Measurements from ENCODE around the gene TMEM120B. TPM values are rescaled to one million over a fixed set of nuclear protein-coding genes. Genes with fewer than 3 reads are reported as not detected.

Gene TMEM120B
- total RNA-seq, 5 donors from 2014 or later (not counting 1 experiment from before 2014, with no cell fraction given) = 7.9 to 11.1 (median 10.3) TPM

GRCh38 chr12:121718653-121719239, 6.2 kb downstream of the TMEM120B start:
- DNase-seq (no peak), ATAC-seq (replicated peaks in 1 of 4) (no peak)
- Mint-ChIP-seq H3K4me3 (no peak overlapping the region), H3K36me3 (no peaks in the 10 kb centered on the region), H3K27me3 (no peaks in the 10 kb centered on the region), H3K4me1 (peaks cover 2 to 5% (median 3%) of the 10 kb centered on the region in 3 donors), H3K9me3 (no peaks in the 10 kb centered on the region), H3K27ac (no peak overlapping the region)
- no peaks in the 10 kb centered on the region for H3K9me3 ChIP-seq
- peaks cover 0 to 3% of the 10 kb centered on the region in 2 experiments for H3K4me1 ChIP-seq (ENCODE audit: control insufficient read depth in 1 of 2, extremely low read depth in 1 of 2, insufficient read depth in 2 of 2, low read length in 2 of 2)
- ChIA-PET POLR2A (interaction anchor here (0.6 to 0.8 kb wide), 2 partner anchors 485 to 620 kb away, joined by 4 to 5 read pairs; partner anchors contain the start of gene B3GNT4 (in 1 of the 2)), CTCF (no interaction called here)
- no peak overlapping the region for H3K4me3 ChIP-seq (ENCODE audit: control insufficient read depth in 1 of 2, extremely low read depth in 1 of 2, low read length in 1 of 2)
- WGBS (ENCODE audit: insufficient coverage) = 70% methylated on average over 3 of the region's 3 CpGs
- H3K36me3 ChIP-seq (ENCODE audit: control insufficient read depth in 2 of 2, extremely low read depth in 1 of 2, insufficient read depth in 1 of 2, low read length in 1 of 2) = peaks cover 0 to 3% of the 10 kb centered on the region in 2 donors
- H3K27ac ChIP-seq (ENCODE audit: low read length) = no peak overlapping the region
- H3K27me3 ChIP-seq (replicated peaks in 1 of 2; ENCODE audit: control insufficient read depth in 2 of 2, extremely low read depth in 1 of 2, insufficient read depth in 2 of 2, low read length in 1 of 2) = no peaks in the 10 kb centered on the region

- no peak for DNase-seq
- Mint-ChIP-seq H3K4me1 (no peaks in the 10 kb centered on the region), H3K27me3 (no peaks in the 10 kb centered on the region), H3K9me3 (no peaks in the 10 kb centered on the region), H3K4me3 (no peak overlapping the region), H3K27ac (peak overlapping the region in 1 of 2 donors; percentile 34), H3K36me3 (peaks cover 3% of the 10 kb centered on the region)
- H3K9me3 ChIP-seq = no peaks in the 10 kb centered on the region
- no peak for ATAC-seq (replicated peaks in 1 of 4)
- ChIA-PET CTCF (interaction anchor here in 1 of 2 donors (0.6 kb wide), 1 partner anchor 26 kb away, joined by 3 read pairs; no protein-coding TSS in a partner anchor), POLR2A (interaction anchor here in 1 of 2 donors (0.7 kb wide), 1 partner anchor 402 kb away, joined by 4 read pairs; no protein-coding TSS in a partner anchor)
- H3K36me3 ChIP-seq (ENCODE audit: control insufficient read depth in 2 of 2, extremely low read depth in 1 of 2, insufficient read depth in 1 of 2, low read length in 1 of 2) = peaks cover 0 to 3% of the 10 kb centered on the region in 2 donors
- no peaks in the 10 kb centered on the region for H3K27me3 ChIP-seq (replicated peaks in 1 of 2; ENCODE audit: control insufficient read depth in 2 of 2, extremely low read depth in 1 of 2, insufficient read depth in 2 of 2, low read length in 1 of 2)
- WGBS (ENCODE audit: insufficient coverage) = 86% methylated on average over 10 of the region's 14 CpGs
- no peak overlapping the region for H3K27ac ChIP-seq (ENCODE audit: low read length)
- no peaks in the 10 kb centered on the region for H3K4me1 ChIP-seq (ENCODE audit: control insufficient read depth in 1 of 2, extremely low read depth in 1 of 2, insufficient read depth in 2 of 2, low read length in 2 of 2)
- H3K4me3 ChIP-seq (ENCODE audit: control insufficient read depth in 1 of 2, extremely low read depth in 1 of 2, low read length in 1 of 2) = no peak overlapping the region
Observed at GRCh38 chr12:121719926-121720414, 7.4 kb downstream of the TMEM120B start.

DNA sequence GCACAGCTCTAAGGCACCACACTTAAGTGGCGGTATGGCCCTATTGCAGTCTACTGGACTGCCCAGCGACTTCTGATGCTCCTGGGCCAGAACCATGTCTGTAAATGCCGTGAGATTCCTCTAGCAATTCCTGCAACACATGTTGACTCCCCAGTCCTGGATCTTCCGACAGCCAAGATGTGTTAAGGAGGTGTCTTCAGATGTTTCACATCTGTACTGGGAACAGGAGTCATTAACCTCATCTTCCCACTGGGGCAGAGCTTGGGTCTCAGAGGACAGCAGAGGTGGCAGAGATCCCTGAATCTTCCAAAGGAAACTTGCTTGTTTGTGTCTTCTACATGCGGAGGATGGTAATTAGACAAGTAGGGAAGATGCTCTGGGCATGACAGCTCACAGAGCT, 8.2 kb downstream of the TMEM120B start:
- Histone ChIP-seq H3K36me3 (ENCODE audit: control insufficient read depth in 2 of 2, extremely low read depth in 1 of 2, insufficient read depth in 1 of 2, low read length in 1 of 2) (peaks cover 0 to under 1% of the 10 kb centered on the region in 2 donors), H3K4me1 (ENCODE audit: control insufficient read depth in 1 of 2, extremely low read depth in 1 of 2, insufficient read depth in 2 of 2, low read length in 2 of 2) (no peaks in the 10 kb centered on the region), H3K27ac (ENCODE audit: low read length) (no peak overlapping the region), H3K9me3 (no peaks in the 10 kb centered on the region), H3K27me3 (replicated peaks in 1 of 2; ENCODE audit: control insufficient read depth in 2 of 2, extremely low read depth in 1 of 2, insufficient read depth in 2 of 2, low read length in 1 of 2) (no peaks in the 10 kb centered on the region), H3K4me3 (ENCODE audit: control insufficient read depth in 1 of 2, extremely low read depth in 1 of 2, low read length in 1 of 2) (no peak overlapping the region)
- DNase-seq (no peak), ATAC-seq (replicated peaks in 1 of 4) (no peak)
- H3K36me3 Mint-ChIP-seq = peaks cover 9% of the 10 kb centered on the region
- H3K4me3 Mint-ChIP-seq = no peak overlapping the region
- ChIA-PET CTCF (interaction anchor here in 1 of 2 donors (0.6 kb wide), 1 partner anchor 26 kb away, joined by 3 read pairs; no protein-coding TSS in a partner anchor), POLR2A (interaction anchor here in 1 of 2 donors (0.7 kb wide), 1 partner anchor 403 kb away, joined by 4 read pairs; no protein-coding TSS in a partner anchor)
- H3K9me3 Mint-ChIP-seq = no peaks in the 10 kb centered on the region
- no peaks in the 10 kb centered on the region for H3K4me1 Mint-ChIP-seq
- 95% methylated on average over 3 of the region's 5 CpGs for WGBS (ENCODE audit: insufficient coverage)
- no peaks in the 10 kb centered on the region for H3K27me3 Mint-ChIP-seq
- no peak overlapping the region for H3K27ac Mint-ChIP-seq

- Mint-ChIP-seq H3K27ac (no peak overlapping the region), H3K4me1 (no peaks in the 10 kb centered on the region), H3K9me3 (no peaks in the 10 kb centered on the region), H3K27me3 (no peaks in the 10 kb centered on the region), H3K36me3 (peaks cover 9% of the 10 kb centered on the region), H3K4me3 (no peak overlapping the region)
- CTCF ChIA-PET = interaction anchor here (0.6 kb wide), 2 partner anchors 25 to 119 kb away, joined by 3 to 4 read pairs; no protein-coding TSS in a partner anchor
- Histone ChIP-seq H3K27ac (ENCODE audit: low read length) (no peak overlapping the region), H3K36me3 (ENCODE audit: control insufficient read depth in 2 of 2, extremely low read depth in 1 of 2, insufficient read depth in 1 of 2, low read length in 1 of 2) (no peaks in the 10 kb centered on the region), H3K27me3 (replicated peaks in 1 of 2; ENCODE audit: control insufficient read depth in 2 of 2, extremely low read depth in 1 of 2, insufficient read depth in 2 of 2, low read length in 1 of 2) (no peaks in the 10 kb centered on the region), H3K4me1 (ENCODE audit: control insufficient read depth in 1 of 2, extremely low read depth in 1 of 2, insufficient read depth in 2 of 2, low read length in 2 of 2) (no peaks in the 10 kb centered on the region), H3K9me3 (no peaks in the 10 kb centered on the region), H3K4me3 (ENCODE audit: control insufficient read depth in 1 of 2, extremely low read depth in 1 of 2, low read length in 1 of 2) (no peak overlapping the region)
- 67% methylated on average over 1 of the region's 3 CpGs for WGBS (ENCODE audit: insufficient coverage)
- DNase-seq (no peak), ATAC-seq (replicated peaks in 1 of 4) (no peak)
- POLR2A ChIA-PET = no interaction called here
Observed at GRCh38 chr12:121722511-121722910, 10.0 kb downstream of the TMEM120B start.

DNA sequence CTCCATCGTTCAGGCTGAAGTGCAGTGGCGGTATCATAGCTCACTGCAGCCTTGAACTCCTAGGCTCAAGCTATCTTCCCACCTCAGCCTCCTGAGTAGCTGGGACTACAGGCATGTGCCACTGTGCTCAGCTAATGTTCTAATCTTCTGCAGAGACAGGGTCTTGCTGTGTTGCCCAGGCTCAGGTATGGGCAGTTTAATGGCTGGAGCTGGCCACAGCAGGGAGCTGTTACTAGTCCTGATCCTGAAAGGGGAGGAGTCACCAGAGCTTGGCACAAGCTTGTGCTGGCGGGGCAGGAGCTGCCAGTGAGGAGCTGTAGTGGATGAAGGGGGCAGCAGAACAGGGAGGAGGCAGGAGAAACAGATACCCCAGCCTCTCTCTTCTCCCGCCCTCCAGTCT, 10.6 kb downstream of the TMEM120B start:
- H3K4me1 Mint-ChIP-seq = no peaks in the 10 kb centered on the region

GRCh38 chr12:121724925-121725324, 12.4 kb downstream of the TMEM120B start:
- no peaks in the 10 kb centered on the region for H3K36me3 ChIP-seq (ENCODE audit: control insufficient read depth in 2 of 2, extremely low read depth in 1 of 2, insufficient read depth in 1 of 2, low read length in 1 of 2)
- POLR2A ChIA-PET = interaction anchor here in 1 of 2 donors (0.5 kb wide), 1 partner anchor 1558 kb away, joined by 3 read pairs; no protein-coding TSS in a partner anchor
- Mint-ChIP-seq H3K9me3 (no peaks in the 10 kb centered on the region), H3K4me3 (no peak overlapping the region), H3K27ac (no peak overlapping the region), H3K4me1 (no peaks in the 10 kb centered on the region), H3K27me3 (no peaks in the 10 kb centered on the region), H3K36me3 (peaks cover 9% of the 10 kb centered on the region)
- WGBS (ENCODE audit: insufficient coverage) = no CpG with 5 or more reads among the region's 2 CpGs
- H3K9me3 ChIP-seq = no peaks in the 10 kb centered on the region
- ATAC-seq (replicated peaks in 1 of 4) (no peak), DNase-seq (no peak)
- H3K4me1 ChIP-seq (ENCODE audit: control insufficient read depth in 1 of 2, extremely low read depth in 1 of 2, insufficient read depth in 2 of 2, low read length in 2 of 2) = no peaks in the 10 kb centered on the region
- no peak overlapping the region for H3K4me3 ChIP-seq (ENCODE audit: control insufficient read depth in 1 of 2, extremely low read depth in 1 of 2, low read length in 1 of 2)
- CTCF ChIA-PET = interaction anchor here in 1 of 2 donors (0.6 kb wide), 1 partner anchor 146 kb away, joined by 3 read pairs; no protein-coding TSS in a partner anchor
- H3K27me3 ChIP-seq (replicated peaks in 1 of 2; ENCODE audit: control insufficient read depth in 2 of 2, extremely low read depth in 1 of 2, insufficient read depth in 2 of 2, low read length in 1 of 2) = no peaks in the 10 kb centered on the region
- H3K27ac ChIP-seq (ENCODE audit: low read length) = no peak overlapping the region

More for the DNA sequence above, 10.6 kb downstream of the TMEM120B start:
- CTCF ChIA-PET = interaction anchor here (0.6 kb wide), 2 partner anchors 25 to 120 kb away, joined by 3 to 4 read pairs; no protein-coding TSS in a partner anchor
- no CpG with 5 or more reads among the region's 4 CpGs for WGBS (ENCODE audit: insufficient coverage)
- no peak overlapping the region for H3K4me3 Mint-ChIP-seq
- H3K27ac Mint-ChIP-seq = no peak overlapping the region
- no peak overlapping the region for H3K4me3 ChIP-seq (ENCODE audit: control insufficient read depth in 1 of 2, extremely low read depth in 1 of 2, low read length in 1 of 2)
- no peak overlapping the region for H3K27ac ChIP-seq (ENCODE audit: low read length)
- peaks cover 9% of the 10 kb centered on the region for H3K36me3 Mint-ChIP-seq
- no peaks in the 10 kb centered on the region for H3K9me3 ChIP-seq
- H3K9me3 Mint-ChIP-seq = no peaks in the 10 kb centered on the region
- H3K27me3 Mint-ChIP-seq = no peaks in the 10 kb centered on the region
- POLR2A ChIA-PET = no interaction called here
- no peaks in the 10 kb centered on the region for H3K4me1 ChIP-seq (ENCODE audit: control insufficient read depth in 1 of 2, extremely low read depth in 1 of 2, insufficient read depth in 2 of 2, low read length in 2 of 2)
- no peak for DNase-seq
- H3K27me3 ChIP-seq (replicated peaks in 1 of 2; ENCODE audit: control insufficient read depth in 2 of 2, extremely low read depth in 1 of 2, insufficient read depth in 2 of 2, low read length in 1 of 2) = no peaks in the 10 kb centered on the region
- no peak for ATAC-seq (replicated peaks in 1 of 4)
- no peaks in the 10 kb centered on the region for H3K36me3 ChIP-seq (ENCODE audit: control insufficient read depth in 2 of 2, extremely low read depth in 1 of 2, insufficient read depth in 1 of 2, low read length in 1 of 2)
